ENCODE data around the gene GGN. TPM values are rescaled to one million over a fixed set of nuclear protein-coding genes. Genes with fewer than 3 reads are reported as not detected.

GGN gene
- polyA plus RNA-seq, 1 experiment: 0.44 TPM

DNA sequence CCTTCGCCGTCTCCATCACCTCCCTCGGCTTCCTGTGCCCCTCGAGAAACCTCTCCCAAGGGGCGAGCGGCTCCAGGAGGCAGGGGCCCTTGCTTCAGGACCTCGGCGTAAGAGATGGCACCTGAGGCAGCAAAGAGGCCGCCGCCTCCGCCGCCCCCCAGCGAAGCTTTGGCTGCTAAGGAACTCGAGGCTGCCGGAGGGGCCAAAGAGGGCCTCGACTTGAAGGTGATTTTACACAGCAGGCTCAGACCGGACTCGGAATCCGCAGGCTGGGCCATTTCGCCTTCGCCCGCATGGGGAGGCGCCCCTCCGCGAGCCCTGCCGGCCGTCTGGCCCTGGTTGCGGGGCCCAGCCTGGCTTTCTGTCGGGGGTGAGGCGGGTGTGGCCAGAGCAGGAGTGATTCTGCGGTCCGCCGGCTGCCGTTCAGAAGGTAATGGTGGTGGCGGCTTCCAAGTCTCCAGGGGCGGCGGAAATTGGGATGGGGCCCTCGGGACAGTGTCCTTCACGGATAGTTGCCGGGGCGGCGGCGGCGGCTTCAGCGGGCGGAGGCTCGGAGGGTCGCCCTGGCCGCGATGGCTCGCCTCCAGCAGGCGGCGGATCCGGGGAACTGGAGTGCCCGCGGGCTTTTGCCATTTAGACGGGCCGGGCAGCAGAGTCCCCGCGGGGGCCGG is 1.4 kb downstream of the GGN start:
- Histone ChIP-seq H3K4me3 (ENCODE audit: low read depth, low read length) (no peak overlapping the region), H3K36me3 (ENCODE audit: control insufficient read depth, insufficient read depth, low read length) (peaks cover 30% of the 10 kb centered on the region), H3K27me3 (ENCODE audit: control insufficient read depth, insufficient read depth, low read length) (no peaks in the 10 kb centered on the region)
- ChIA-PET CTCF (interaction anchor here (0.9 to 2.2 kb wide), 3 partner anchors 10 to 16 kb away, joined by 3 to 12 read pairs (median 3); partner anchors contain the start of gene FAM98C), POLR2A (interaction anchor here (0.5 kb wide), 1 partner anchor 10 kb away, joined by 3 read pairs; no protein-coding TSS in a partner anchor)
- no peak for DNase-seq (ENCODE audit: low read depth)
- TF ChIP-seq, protein P1, sequence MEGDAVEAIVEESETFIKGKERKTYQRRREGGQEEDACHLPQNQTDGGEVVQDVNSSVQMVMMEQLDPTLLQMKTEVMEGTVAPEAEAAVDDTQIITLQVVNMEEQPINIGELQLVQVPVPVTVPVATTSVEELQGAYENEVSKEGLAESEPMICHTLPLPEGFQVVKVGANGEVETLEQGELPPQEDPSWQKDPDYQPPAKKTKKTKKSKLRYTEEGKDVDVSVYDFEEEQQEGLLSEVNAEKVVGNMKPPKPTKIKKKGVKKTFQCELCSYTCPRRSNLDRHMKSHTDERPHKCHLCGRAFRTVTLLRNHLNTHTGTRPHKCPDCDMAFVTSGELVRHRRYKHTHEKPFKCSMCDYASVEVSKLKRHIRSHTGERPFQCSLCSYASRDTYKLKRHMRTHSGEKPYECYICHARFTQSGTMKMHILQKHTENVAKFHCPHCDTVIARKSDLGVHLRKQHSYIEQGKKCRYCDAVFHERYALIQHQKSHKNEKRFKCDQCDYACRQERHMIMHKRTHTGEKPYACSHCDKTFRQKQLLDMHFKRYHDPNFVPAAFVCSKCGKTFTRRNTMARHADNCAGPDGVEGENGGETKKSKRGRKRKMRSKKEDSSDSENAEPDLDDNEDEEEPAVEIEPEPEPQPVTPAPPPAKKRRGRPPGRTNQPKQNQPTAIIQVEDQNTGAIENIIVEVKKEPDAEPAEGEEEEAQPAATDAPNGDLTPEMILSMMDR (IDR thresholded peaks at IDR 0.05; ENCODE audit: insufficient read depth, low read depth, low read length): no peak

DNA sequence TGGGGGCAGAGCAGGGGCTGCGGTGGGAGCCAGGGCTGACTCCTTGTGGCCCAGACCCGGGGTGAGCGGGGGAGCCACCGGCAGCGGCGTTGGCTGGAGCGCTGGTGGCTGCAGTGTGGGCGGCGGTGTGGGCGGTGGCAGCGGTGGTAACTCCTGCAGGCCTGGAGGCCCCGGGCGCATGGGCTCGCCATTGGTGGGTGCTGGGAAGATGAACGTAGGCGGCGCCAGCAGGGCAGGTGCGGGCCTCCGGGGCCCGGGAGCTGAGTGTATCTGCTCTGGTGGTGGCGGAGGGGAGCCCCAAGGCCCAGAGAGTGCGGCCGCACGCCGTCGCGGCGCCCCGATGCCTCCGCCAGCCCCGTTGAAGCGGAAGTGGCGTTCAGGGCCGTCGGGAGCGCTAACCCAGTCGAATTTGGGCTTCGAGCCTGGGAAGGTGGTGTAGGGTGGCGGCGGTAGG is 2.0 kb downstream of the GGN start:
- TF ChIP-seq, protein P1 (IDR thresholded peaks at IDR 0.05; ENCODE audit: insufficient read depth, low read depth, low read length): no peak
- Histone ChIP-seq H3K4me3 (ENCODE audit: low read depth, low read length) (no peak overlapping the region), H3K36me3 (ENCODE audit: control insufficient read depth, insufficient read depth, low read length) (peaks cover 36% of the 10 kb centered on the region), H3K27me3 (ENCODE audit: control insufficient read depth, insufficient read depth, low read length) (no peaks in the 10 kb centered on the region)
- no peak for DNase-seq (ENCODE audit: low read depth)
- ChIA-PET CTCF (interaction anchor here (0.9 kb wide), 1 partner anchor 17 kb away, joined by 3 read pairs; the partner anchor contains the start of gene FAM98C), POLR2A (interaction anchor here (0.5 kb wide), 1 partner anchor 11 kb away, joined by 3 read pairs; no protein-coding TSS in a partner anchor)

DNA sequence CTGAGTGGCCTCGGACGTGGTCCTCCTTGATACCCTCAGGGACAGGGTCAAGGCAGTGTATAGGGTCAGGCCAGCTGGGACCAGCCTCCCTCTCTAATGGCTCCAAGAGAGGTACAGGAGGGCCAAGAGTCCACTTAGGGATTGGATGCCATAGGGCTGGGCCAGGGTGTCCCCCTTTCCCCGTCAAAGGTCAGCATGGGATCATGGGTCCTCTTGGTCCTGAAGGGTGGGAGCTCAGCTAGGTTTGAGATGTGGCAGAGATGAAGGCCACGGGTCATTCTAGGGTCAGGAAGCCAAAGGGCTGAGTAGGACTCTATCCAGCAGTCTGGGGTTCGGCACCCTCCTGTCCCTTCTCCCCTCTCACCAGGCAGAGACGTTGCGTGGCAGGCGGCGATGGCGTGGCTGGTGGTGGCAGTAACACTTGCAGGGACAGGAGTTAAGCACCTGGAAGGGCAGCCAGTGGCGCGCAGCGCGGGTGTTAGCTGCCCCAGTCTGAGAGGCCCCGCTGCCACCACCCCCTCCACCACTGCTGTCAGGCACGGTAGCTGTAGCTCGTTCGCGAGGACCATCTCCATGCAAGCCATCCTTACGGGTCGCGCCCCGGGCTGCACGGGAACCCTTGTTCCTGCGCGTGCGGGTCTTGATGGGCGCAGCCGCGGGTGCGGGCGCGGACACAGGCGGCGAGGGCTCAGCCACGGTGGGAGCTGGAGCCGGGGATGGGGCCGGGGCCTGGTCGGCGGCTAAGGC is 2.6 kb downstream of the GGN start:
- POLR2A ChIA-PET: interaction anchor here (0.5 kb wide), 1 partner anchor 10 kb away, joined by 3 read pairs; no protein-coding TSS in a partner anchor
- TF ChIP-seq, protein P1 (IDR thresholded peaks at IDR 0.05; ENCODE audit: insufficient read depth, low read depth, low read length): no peak
- no peak overlapping the region for H3K4me3 ChIP-seq (ENCODE audit: low read depth, low read length)
- H3K36me3 ChIP-seq (ENCODE audit: control insufficient read depth, insufficient read depth, low read length): peaks cover 39% of the 10 kb centered on the region
- no peak for DNase-seq (ENCODE audit: low read depth)
- CTCF ChIA-PET: interaction anchor here (0.9 to 2.0 kb wide), 3 partner anchors 9 to 151 kb away, joined by 3 to 8 read pairs (median 7); partner anchors contain the start of gene FAM98C
- no peaks in the 10 kb centered on the region for H3K27me3 ChIP-seq (ENCODE audit: control insufficient read depth, insufficient read depth, low read length)

DNA sequence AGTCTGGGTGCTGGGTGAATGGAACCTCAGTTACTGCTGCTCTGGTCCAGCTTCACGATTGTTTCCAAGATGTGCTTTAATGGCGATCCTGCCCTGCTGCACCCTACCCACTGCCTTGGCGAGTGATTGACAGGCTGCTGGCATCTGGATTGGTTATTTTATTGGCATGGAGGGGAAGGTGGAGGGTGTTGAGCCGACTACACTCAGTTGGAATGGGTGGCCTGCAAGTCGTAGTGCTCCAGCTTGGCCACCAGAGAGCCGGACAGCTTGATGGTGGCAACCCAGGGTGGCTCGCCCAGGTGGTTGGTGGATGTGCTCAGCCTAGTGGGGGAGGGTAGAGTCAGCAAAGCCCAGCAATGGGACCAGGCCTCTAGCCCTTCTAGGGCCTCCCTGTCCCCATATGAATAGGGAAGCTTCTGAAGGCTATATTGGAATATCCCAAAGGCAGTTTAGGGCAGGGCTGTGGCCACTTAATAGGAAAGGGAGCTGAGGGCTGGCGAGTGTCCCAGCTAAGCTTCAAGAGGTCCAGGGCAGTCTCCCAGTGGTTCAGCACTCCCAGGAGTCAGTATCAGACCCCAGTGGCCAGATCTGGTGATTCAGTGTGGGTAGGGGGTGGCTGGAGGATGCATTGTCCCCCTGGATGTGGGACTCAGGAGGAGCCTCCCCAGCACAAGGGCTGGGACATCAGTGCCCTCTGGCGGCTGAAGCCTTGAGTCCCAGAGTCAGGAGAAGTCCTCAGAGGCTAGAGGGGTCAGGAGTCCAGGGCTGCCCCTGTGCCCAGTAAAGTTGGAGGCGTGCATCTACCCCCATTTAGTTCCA is 3.4 kb downstream of the GGN start:
- peaks cover 41% of the 10 kb centered on the region for H3K36me3 ChIP-seq (ENCODE audit: control insufficient read depth, insufficient read depth, low read length)
- ChIA-PET CTCF (interaction anchor here (0.8 to 2.0 kb wide), 4 partner anchors 8 to 150 kb away, joined by 3 to 8 read pairs (median 5); no protein-coding TSS in a partner anchor), POLR2A (no interaction called here)
- H3K4me3 ChIP-seq (ENCODE audit: low read depth, low read length): no peak overlapping the region
- H3K27me3 ChIP-seq (ENCODE audit: control insufficient read depth, insufficient read depth, low read length): no peaks in the 10 kb centered on the region
- DNase-seq (ENCODE audit: low read depth): no peak
- TF ChIP-seq, protein P1 (IDR thresholded peaks at IDR 0.05; ENCODE audit: insufficient read depth, low read depth, low read length): peak; percentile 51
